GM12878 (cell line): ENCODE measurements around the gene IPMK. TPM values are rescaled to one million over a fixed set of nuclear protein-coding genes. Genes with fewer than 3 reads are reported as not detected.

Experiments
- ATAC-seq: fragments of 200-7000 bp; cut with Tn5 transposase; 3 replicates; pipeline ENCODE4 v1.9.1; 2020; ENCODE audit warnings: mild to moderate bottlenecking, moderate library complexity
- BruUV-seq: library from RNA; stranded (reverse); fragments of 400-500 nt; replicated peaks from 2 replicates; lab custom pipeline; 2021; lab: Mats Ljungman, UMichigan
- CTCF ChIA-PET: fragments of 300-600 bp; sonication (Branson Sonifier 250); formaldehyde crosslinking; extraction: SDS; loops from one replicate; lab custom pipeline; 2021; ENCODE audit warnings: inconsistent platforms; lab: Yijun Ruan, JAX
- POLR2A ChIA-PET: fragments of 350-600 bp; formaldehyde crosslinking; extraction: SDS; loops from one replicate; lab custom pipeline; 2021; ENCODE audit warnings: inconsistent platforms; lab: Charles Lee
- RAD21 ChIA-PET: fragments of 300-600 bp; sonication (Branson Sonifier 250); formaldehyde crosslinking; loops from one replicate; lab custom pipeline; 2023; ENCODE audit warnings: antibody characterized with exemption; ENCODE audit not compliant: unreplicated experiment; lab: Charles Lee
- SMC1A ChIA-PET: fragments of 300-600 bp; sonication (Branson Sonifier 250); formaldehyde crosslinking; loops from one replicate; lab custom pipeline; 2023; ENCODE audit not compliant: unreplicated experiment, uncharacterized antibody; lab: Charles Lee
- DNase-seq: peaks from one replicate; pipeline ENCODE4 v3.0.0-alpha.2; 2011; ENCODE audit warnings: low read depth, low spot score
- FAIRE-seq: peaks from 3 replicates; lab custom pipeline; 2011; peaks lifted over from hg19 to GRCh38; lab: Jason Lieb, UNC
- H2AFZ ChIP-seq: 2 replicates; pipeline ENCODE4 v1.6.0; 2011; ENCODE audit warnings: low read depth, low read length, control low read depth; ENCODE audit not compliant: control insufficient read depth
- H3K27ac ChIP-seq: 2 replicates; pipeline ENCODE4 v1.5.1; 2011; ENCODE audit warnings: control low read depth; ENCODE audit not compliant: control insufficient read depth, insufficient read depth
- H3K27me3 ChIP-seq, 2 experiments: replicated peaks in 1 of 2; 2 replicates each; pipeline versions ENCODE4 v1.6.0 to v1.6.1; 2011; ENCODE audit warnings: low read length in 1 of 2; ENCODE audit not compliant: control insufficient read depth in 2 of 2, insufficient read depth in 2 of 2
- H3K36me3 ChIP-seq, 2 experiments: 2 replicates each; pipeline ENCODE4 v1.5.1; 2011; ENCODE audit warnings: low read length in 1 of 2; ENCODE audit not compliant: control insufficient read depth in 2 of 2, insufficient read depth in 2 of 2
- H3K4me1 ChIP-seq: 2 replicates; pipeline ENCODE4 v1.6.1; 2011; ENCODE audit warnings: mild to moderate bottlenecking, low read length, moderate library complexity, mixed read lengths; ENCODE audit not compliant: control insufficient read depth, insufficient read depth
- H3K4me2 ChIP-seq: 2 replicates; pipeline ENCODE4 v1.6.0; 2011; ENCODE audit warnings: control low read depth; ENCODE audit not compliant: control insufficient read depth, insufficient read depth
- H3K4me3 ChIP-seq: fragments of 200-600 bp; sonication (generic); 2 replicates; pipeline ENCODE4 v1.5.1; 2016
- H3K79me2 ChIP-seq: 2 replicates; pipeline ENCODE4 v1.6.0; 2011; ENCODE audit warnings: low read length; ENCODE audit not compliant: control insufficient read depth, insufficient read depth
- H3K9ac ChIP-seq: 2 replicates; pipeline ENCODE4 v1.8.0; 2011; ENCODE audit warnings: low read length, control low read depth, mixed read lengths; ENCODE audit not compliant: control insufficient read depth, insufficient read depth
- H3K9me3 ChIP-seq: replicated peaks from 3 replicates; pipeline ENCODE4 v1.5.1; 2011; ENCODE audit warnings: mild to moderate bottlenecking, low read length; ENCODE audit not compliant: control insufficient read depth, insufficient read depth
- H4K20me1 ChIP-seq: 2 replicates; pipeline ENCODE4 v1.6.0; 2011; ENCODE audit not compliant: control insufficient read depth, insufficient read depth
- BCL11A ChIP-seq: IDR thresholded peaks from 2 replicates; pipeline ENCODE4 v1.6.1; 2011; ENCODE audit warnings: low read depth, low read length
- CEBPB ChIP-seq, 2 experiments: fragments of 150-350 bp in 1 of 2; IDR thresholded peaks; 2 replicates each; pipeline ENCODE4 v1.6.1; 2012 to 2014; ENCODE audit warnings: low read depth in 2 of 2, low read length in 2 of 2, borderline replicate concordance in 1 of 2, inconsistent platforms in 1 of 2
- CREB1 ChIP-seq: IDR thresholded peaks from 2 replicates; pipeline ENCODE4 v1.6.1; 2012; ENCODE audit warnings: low read depth, mild to moderate bottlenecking, inconsistent platforms
- NR2F1 ChIP-seq: fragments of 450-650 bp; conservative IDR thresholded peaks from 2 replicates; pipeline ENCODE4 v1.6.1; 2017; ENCODE audit warnings: mild to moderate bottlenecking
- PAX8 ChIP-seq: fragments of 450-650 bp; IDR thresholded peaks from 2 replicates; pipeline ENCODE4 v1.6.1; 2017; ENCODE audit warnings: mild to moderate bottlenecking, moderate library complexity
- PML ChIP-seq: IDR thresholded peaks from 2 replicates; pipeline ENCODE4 v1.6.1; 2012; ENCODE audit warnings: low read length, inconsistent platforms
- POLR2AphosphoS2 ChIP-seq: IDR thresholded peaks from 2 replicates; pipeline ENCODE4 v1.6.1; 2011; ENCODE audit warnings: low read depth, mild to moderate bottlenecking, low read length, improper control_type of control experiment, moderate library complexity
- ZNF622 ChIP-seq: fragments of 450-650 bp; IDR thresholded peaks from 2 replicates; pipeline ENCODE4 v1.6.1; 2017; ENCODE audit warnings: mild to moderate bottlenecking, inconsistent platforms
- WGBS: methylation state at CpG from one replicate; pipeline ENCODE4 v1.1.6; 2016; ENCODE audit warnings: low lambda C conversion rate; ENCODE audit not compliant: insufficient replicate concordance, insufficient coverage; ENCODE audit errors: missing lambda C conversion rate; 5-methylcytosine and 5-hydroxymethylcytosine counted together
- in situ Hi-C: fragments of 300-500 bp; cut with MboI; formaldehyde crosslinking; loops from 9 replicates; pipeline ENCODE4 v1.14.3; 2018; ENCODE audit warnings: mixed read lengths
- intact Hi-C: fragments of 100-400 bp; cut with micrococcal nuclease; formaldehyde crosslinking; loops from one replicate; pipeline ENCODE4 v1.14.2; 2022; ENCODE audit not compliant: unreplicated experiment
- polyA plus RNA-seq, 11 experiments: library from polyadenylated mRNA; depleted of rRNA in 4 of 11; unstranded in 6 of 11; stranded (reverse) in 5 of 11; fragments of >200 nt; fragmentation: Nextera tagmentation in 4 of 11; fragmentation: Illumina TruSeq in 1 of 11; extraction: Ambion mirVana in 4 of 11; extraction: Trizol in 1 of 11; gene quantifications; 1 replicate in 1 of 11; 2 replicates in 10 of 11; pipeline versions ENCODE4 v1.2.1 to v1.2.3, GENCODE V29; 2011 to 2016; ENCODE audit warnings: inconsistent platforms in 2 of 11, missing spikeins in 2 of 11, low read depth in 1 of 11
- total RNA-seq, 4 experiments: library from RNA; depleted of rRNA in 3 of 4; stranded (reverse); fragments of >200 nt in 3 of 4; fragmentation: Illumina TruSeq in 1 of 4; extraction: Trizol in 1 of 4; gene quantifications; 2 replicates each; pipeline versions ENCODE4 v1.2.1 to v1.2.3, GENCODE V29; 2013 to 2021
- TF ChIP-seq, protein P1 (sequence below): fragments of 450-650 bp; conservative IDR thresholded peaks from 2 replicates; pipeline ENCODE4 v1.6.1; 2017; ENCODE audit warnings: mild to moderate bottlenecking, moderate library complexity
- TF ChIP-seq, protein P2 (sequence below): fragments of 450-650 bp; IDR thresholded peaks from 2 replicates; pipeline ENCODE4 v1.6.1; 2018; ENCODE audit warnings: mild to moderate bottlenecking, low read depth, moderate library complexity; ENCODE audit not compliant: partially characterized antibody

The IPMK gene
- total and polyA plus RNA-seq, 10 of the 15 experiments (the other 5 are each of a cell fraction or from before 2014, with no cell fraction given) = 0.84 to 7.5 (median 3.6) TPM

DNA sequence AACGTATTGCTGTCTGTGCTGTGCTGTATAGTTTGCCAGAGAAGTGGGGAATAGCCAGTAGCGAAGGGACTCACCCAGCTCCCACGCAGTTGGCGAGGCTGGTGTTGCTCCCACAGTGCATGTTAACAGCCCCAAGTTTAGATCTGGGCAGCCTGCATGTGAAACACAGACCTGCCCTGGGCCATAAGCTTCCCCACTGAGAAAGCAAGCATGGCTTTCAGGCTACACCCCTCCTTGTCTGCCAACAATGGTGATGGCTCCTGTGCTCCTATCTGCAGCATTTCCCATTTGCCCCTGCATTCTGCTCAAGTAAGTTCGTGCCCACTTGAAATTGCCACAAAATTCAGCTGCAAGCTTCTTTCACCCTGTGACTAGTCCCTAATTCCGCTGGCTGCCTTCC, 57.5 kb downstream of the IPMK start:
- ChIA-PET SMC1A (no interaction called here), RAD21 (no interaction called here), CTCF (interaction anchor here (0.6 to 1.3 kb wide), 2 partner anchors 81 to 796 kb away, joined by 3 to 5 read pairs; no protein-coding TSS in a partner anchor), POLR2A (no interaction called here)
- in situ Hi-C loops (no loop called here), intact Hi-C loops (no loop called here)
- H3K79me2 ChIP-seq = no peaks in the 10 kb centered on the region
- H4K20me1 ChIP-seq = no peaks in the 10 kb centered on the region
- no peak overlapping the region for H3K27ac ChIP-seq
- no peaks in the 10 kb centered on the region for H3K27me3 ChIP-seq
- TF ChIP-seq ZNF622 = no peak
- TF ChIP-seq NR2F1 = no peak
- no peak for TF ChIP-seq PML
- no peak for TF ChIP-seq POLR2AphosphoS2
- TF ChIP-seq CREB1 = no peak
- TF ChIP-seq BCL11A = no peak
- no peak for TF ChIP-seq PAX8
- no peak for TF ChIP-seq CEBPB (IDR thresholded peaks at IDR 0.05; ENCODE audit: borderline replicate concordance in 1 of 2, low read depth in 2 of 2, low read length in 2 of 2)
- TF ChIP-seq, protein P1, sequence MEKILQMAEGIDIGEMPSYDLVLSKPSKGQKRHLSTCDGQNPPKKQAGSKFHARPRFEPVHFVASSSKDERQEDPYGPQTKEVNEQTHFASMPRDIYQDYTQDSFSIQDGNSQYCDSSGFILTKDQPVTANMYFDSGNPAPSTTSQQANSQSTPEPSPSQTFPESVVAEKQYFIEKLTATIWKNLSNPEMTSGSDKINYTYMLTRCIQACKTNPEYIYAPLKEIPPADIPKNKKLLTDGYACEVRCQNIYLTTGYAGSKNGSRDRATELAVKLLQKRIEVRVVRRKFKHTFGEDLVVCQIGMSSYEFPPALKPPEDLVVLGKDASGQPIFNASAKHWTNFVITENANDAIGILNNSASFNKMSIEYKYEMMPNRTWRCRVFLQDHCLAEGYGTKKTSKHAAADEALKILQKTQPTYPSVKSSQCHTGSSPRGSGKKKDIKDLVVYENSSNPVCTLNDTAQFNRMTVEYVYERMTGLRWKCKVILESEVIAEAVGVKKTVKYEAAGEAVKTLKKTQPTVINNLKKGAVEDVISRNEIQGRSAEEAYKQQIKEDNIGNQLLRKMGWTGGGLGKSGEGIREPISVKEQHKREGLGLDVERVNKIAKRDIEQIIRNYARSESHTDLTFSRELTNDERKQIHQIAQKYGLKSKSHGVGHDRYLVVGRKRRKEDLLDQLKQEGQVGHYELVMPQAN = no peak
- TF ChIP-seq, protein P2, sequence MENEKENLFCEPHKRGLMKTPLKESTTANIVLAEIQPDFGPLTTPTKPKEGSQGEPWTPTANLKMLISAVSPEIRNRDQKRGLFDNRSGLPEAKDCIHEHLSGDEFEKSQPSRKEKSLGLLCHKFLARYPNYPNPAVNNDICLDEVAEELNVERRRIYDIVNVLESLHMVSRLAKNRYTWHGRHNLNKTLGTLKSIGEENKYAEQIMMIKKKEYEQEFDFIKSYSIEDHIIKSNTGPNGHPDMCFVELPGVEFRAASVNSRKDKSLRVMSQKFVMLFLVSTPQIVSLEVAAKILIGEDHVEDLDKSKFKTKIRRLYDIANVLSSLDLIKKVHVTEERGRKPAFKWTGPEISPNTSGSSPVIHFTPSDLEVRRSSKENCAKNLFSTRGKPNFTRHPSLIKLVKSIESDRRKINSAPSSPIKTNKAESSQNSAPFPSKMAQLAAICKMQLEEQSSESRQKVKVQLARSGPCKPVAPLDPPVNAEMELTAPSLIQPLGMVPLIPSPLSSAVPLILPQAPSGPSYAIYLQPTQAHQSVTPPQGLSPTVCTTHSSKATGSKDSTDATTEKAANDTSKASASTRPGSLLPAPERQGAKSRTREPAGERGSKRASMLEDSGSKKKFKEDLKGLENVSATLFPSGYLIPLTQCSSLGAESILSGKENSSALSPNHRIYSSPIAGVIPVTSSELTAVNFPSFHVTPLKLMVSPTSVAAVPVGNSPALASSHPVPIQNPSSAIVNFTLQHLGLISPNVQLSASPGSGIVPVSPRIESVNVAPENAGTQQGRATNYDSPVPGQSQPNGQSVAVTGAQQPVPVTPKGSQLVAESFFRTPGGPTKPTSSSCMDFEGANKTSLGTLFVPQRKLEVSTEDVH = no peak
- ATAC-seq = no peak
- H3K9ac ChIP-seq = no peak overlapping the region
- no peak overlapping the region for H3K4me3 ChIP-seq
- H2AFZ ChIP-seq = no peak overlapping the region
- no peak for DNase-seq
- peaks cover 7 to 17% of the 10 kb centered on the region in 2 experiments for H3K36me3 ChIP-seq
- WGBS = 95% methylated on average over 6 of the region's 6 CpGs
- no TSS peak for BruUV-seq
- H3K4me2 ChIP-seq = no peak overlapping the region
- no peaks in the 10 kb centered on the region; the same call in 2 of the 3 replicates for H3K9me3 ChIP-seq
- no peaks in the 10 kb centered on the region for H3K4me1 ChIP-seq
- no peak for FAIRE-seq
